HG02981 (cell line): Measurements from ENCODE around the gene BMP8B.
"Not testable (repeated sequence)": the region's sequence is repeated elsewhere in the genome, so short reads cannot be mapped to it uniquely, and the experiment has no call there.

ENCODE experiments used
- ATAC-seq: cut with Tn5 transposase; IDR thresholded peaks from one replicate; pipeline ENCODE4 v1.9.1; 2021; ENCODE audit warnings: mild to moderate bottlenecking, moderate library complexity; ENCODE audit not compliant: unreplicated experiment

BMP8B gene

GRCh38 chr1:39816415-39817090 lies 27.9 kb upstream of the BMP8B start:
- ATAC-seq: peak; percentile 50

- ATAC-seq: no peak
Measured at GRCh38 chr1:39812913-39813312, 24.2 kb upstream of the BMP8B start.

GRCh38 chr1:39808784-39809517 lies 20.3 kb upstream of the BMP8B start:
- no peak for ATAC-seq

- ATAC-seq: no peak
Measured at GRCh38 chr1:39805385-39805784, 16.7 kb upstream of the BMP8B start.

- ATAC-seq: no peak
Measured at GRCh38 chr1:39802496-39803260, 14.0 kb upstream of the BMP8B start.

GRCh38 chr1:39800471-39800835 lies 11.8 kb upstream of the BMP8B start:
- ATAC-seq: no peak

GRCh38 chr1:39799770-39800470 lies 11.3 kb upstream of the BMP8B start:
- peak; percentile 50 for ATAC-seq

GRCh38 chr1:39798859-39799769 lies 10.4 kb upstream of the BMP8B start:
- ATAC-seq: peak; percentile 93

- no peak for ATAC-seq
Measured at GRCh38 chr1:39795651-39796050, 7.0 kb upstream of the BMP8B start.

- no peak for ATAC-seq
Measured at GRCh38 chr1:39791838-39792237, 3.2 kb upstream of the BMP8B start.

- ATAC-seq: no peak
Measured at GRCh38 chr1:39789571-39790110, 976 bp upstream of the BMP8B start.

- ATAC-seq: peak; percentile 11
Measured at GRCh38 chr1:39788426-39788757, 273 bp downstream of the BMP8B start.

GRCh38 chr1:39787964-39788363 lies 701 bp downstream of the BMP8B start:
- ATAC-seq: not testable (repeated sequence)

- ATAC-seq: no peak
Measured at GRCh38 chr1:39787468-39787867, 1.2 kb downstream of the BMP8B start.

- not testable (repeated sequence) for ATAC-seq
Measured at GRCh38 chr1:39787108-39787375, 1.6 kb downstream of the BMP8B start.

- ATAC-seq: not testable (repeated sequence)
Measured at GRCh38 chr1:39786303-39787107, 2.2 kb downstream of the BMP8B start.

GRCh38 chr1:39782685-39783084 lies 6.0 kb downstream of the BMP8B start:
- ATAC-seq: not testable (repeated sequence)

GRCh38 chr1:39782103-39782502 lies 6.6 kb downstream of the BMP8B start:
- no peak for ATAC-seq

- ATAC-seq: no peak
Measured at GRCh38 chr1:39781349-39781715, 7.3 kb downstream of the BMP8B start.
